ENCODE data around the gene RPL27A.

GRCh38 chr11:8723711-8724110, 41.1 kb downstream of the RPL27A start:
- TF ChIP-seq CTBP1 (IDR thresholded peaks at IDR 0.05; ENCODE audit: borderline replicate concordance) (no peak), SUZ12 (IDR thresholded peaks at IDR 0.05) (no peak), TARDBP (IDR thresholded peaks at IDR 0.05) (no peak), FOXM1 (IDR thresholded peaks at IDR 0.05; ENCODE audit: borderline replicate concordance) (no peak), LEF1 (IDR thresholded peaks at IDR 0.05; ENCODE audit: borderline replicate concordance) (no peak), SP1 (IDR thresholded peaks at IDR 0.05) (no peak), ARNT (IDR thresholded peaks at IDR 0.05) (no peak), L3MBTL2 (conservative IDR thresholded peaks at IDR 0.05) (no peak), FOXA1 (IDR thresholded peaks at IDR 0.05) (no peak), HDGF (IDR thresholded peaks at IDR 0.05; ENCODE audit: borderline replicate concordance) (no peak), BHLHE40 (IDR thresholded peaks at IDR 0.05; ENCODE audit: borderline replicate concordance) (no peak)

Data from HEK293T (cell line).